Stimulated activated memory B cell treated with anti-CD40 and anti-IgM and Interleukin-4, amounts not matched to agents 10 μg/mL and 1 μg/mL and 100 μg/mL, for 72 hours (primary cell): ENCODE results near the gene PEAK1.
"Not testable (repeated sequence)": the region's sequence is repeated elsewhere in the genome, so short reads cannot be mapped to it uniquely, and the experiment has no call there.

Experiments used
- ATAC-seq: fragments of 150-1000 bp; cut with Tn5 transposase; 2 replicates; pipeline ENCODE4 v1.10.0; 2021
- H3K27ac Mint-ChIP-seq: one replicate; pipeline ENCODE4 v1.8.0; 2022; ENCODE audit warnings: mild to moderate bottlenecking, mixed read lengths
- H3K27me3 Mint-ChIP-seq: one replicate; pipeline ENCODE4 v1.8.0; 2022; ENCODE audit warnings: mixed read lengths
- H3K36me3 Mint-ChIP-seq: one replicate; pipeline ENCODE4 v1.8.0; 2022; ENCODE audit warnings: mixed read lengths
- H3K4me1 Mint-ChIP-seq: one replicate; pipeline ENCODE4 v1.8.0; 2022; ENCODE audit warnings: mixed read lengths
- H3K4me3 Mint-ChIP-seq: one replicate; pipeline ENCODE4 v1.8.0; 2022; ENCODE audit warnings: mild to moderate bottlenecking, moderate library complexity, mixed read lengths
- H3K9me3 Mint-ChIP-seq: one replicate; pipeline ENCODE4 v1.8.0; 2022; ENCODE audit warnings: mixed read lengths

Gene PEAK1

DNA sequence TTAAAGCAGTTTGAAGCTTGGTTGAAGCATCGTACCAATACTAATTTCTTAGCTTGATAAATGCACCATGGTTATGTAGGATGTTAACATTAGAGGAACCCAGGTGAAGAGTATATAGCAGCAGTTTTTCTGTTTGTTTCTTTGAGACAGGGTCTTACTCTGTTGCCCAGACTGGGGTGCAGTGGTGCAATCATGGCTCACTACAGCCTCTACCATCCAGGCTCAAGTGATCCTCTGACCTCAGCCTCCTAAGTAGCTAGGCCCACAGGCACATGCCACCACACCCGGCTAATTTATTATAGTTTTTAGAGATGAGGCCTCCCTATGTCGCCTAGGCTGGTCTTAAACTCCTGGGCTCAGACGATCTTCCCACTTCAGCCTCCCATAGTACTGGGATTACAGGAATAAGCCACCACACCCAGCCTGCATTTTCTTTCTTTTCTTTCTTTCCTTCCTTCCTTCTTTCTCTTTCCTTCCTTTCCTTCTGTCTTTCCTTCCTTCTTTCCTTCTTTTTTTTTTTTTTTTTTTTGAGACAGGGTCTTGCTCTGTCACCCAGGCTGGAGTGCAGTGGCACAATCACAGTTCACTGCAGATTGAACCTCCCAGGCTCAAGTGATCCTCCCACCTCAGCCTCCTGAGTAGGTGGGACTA, 6.1 kb downstream of the PEAK1 start:
- Mint-ChIP-seq H3K36me3 (no peaks in the 10 kb centered on the region), H3K9me3 (no peaks in the 10 kb centered on the region), H3K27ac (no peak overlapping the region), H3K4me1 (peaks cover 41% of the 10 kb centered on the region), H3K27me3 (no peaks in the 10 kb centered on the region), H3K4me3 (no peak overlapping the region)
- no peak for ATAC-seq

- Mint-ChIP-seq H3K4me3 (no peak overlapping the region), H3K27me3 (no peaks in the 10 kb centered on the region), H3K27ac (no peak overlapping the region), H3K9me3 (no peaks in the 10 kb centered on the region), H3K36me3 (no peaks in the 10 kb centered on the region), H3K4me1 (peaks cover 34% of the 10 kb centered on the region)
- no peak for ATAC-seq
Measured at GRCh38 chr15:77412972-77413698, 6.8 kb downstream of the PEAK1 start.

DNA sequence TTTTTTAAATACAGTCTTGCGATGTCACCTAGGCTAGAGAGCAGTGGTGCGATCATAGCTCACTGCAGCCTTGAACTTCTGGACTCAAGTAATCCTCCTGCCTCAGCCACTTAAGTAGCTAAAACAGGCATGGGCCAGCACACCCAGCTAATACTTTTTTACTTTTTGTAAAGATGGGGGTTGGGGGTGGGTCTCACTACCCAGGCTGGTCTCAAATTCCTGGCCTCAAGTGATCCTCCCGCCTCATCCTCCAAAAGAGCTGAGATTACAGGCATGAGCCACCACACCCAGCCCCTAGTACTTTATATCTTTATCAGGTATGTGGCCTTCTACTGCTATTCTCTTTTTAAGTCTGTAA, 8.3 kb downstream of the PEAK1 start:
- Mint-ChIP-seq H3K27ac (no peak overlapping the region), H3K27me3 (no peaks in the 10 kb centered on the region)

DNA sequence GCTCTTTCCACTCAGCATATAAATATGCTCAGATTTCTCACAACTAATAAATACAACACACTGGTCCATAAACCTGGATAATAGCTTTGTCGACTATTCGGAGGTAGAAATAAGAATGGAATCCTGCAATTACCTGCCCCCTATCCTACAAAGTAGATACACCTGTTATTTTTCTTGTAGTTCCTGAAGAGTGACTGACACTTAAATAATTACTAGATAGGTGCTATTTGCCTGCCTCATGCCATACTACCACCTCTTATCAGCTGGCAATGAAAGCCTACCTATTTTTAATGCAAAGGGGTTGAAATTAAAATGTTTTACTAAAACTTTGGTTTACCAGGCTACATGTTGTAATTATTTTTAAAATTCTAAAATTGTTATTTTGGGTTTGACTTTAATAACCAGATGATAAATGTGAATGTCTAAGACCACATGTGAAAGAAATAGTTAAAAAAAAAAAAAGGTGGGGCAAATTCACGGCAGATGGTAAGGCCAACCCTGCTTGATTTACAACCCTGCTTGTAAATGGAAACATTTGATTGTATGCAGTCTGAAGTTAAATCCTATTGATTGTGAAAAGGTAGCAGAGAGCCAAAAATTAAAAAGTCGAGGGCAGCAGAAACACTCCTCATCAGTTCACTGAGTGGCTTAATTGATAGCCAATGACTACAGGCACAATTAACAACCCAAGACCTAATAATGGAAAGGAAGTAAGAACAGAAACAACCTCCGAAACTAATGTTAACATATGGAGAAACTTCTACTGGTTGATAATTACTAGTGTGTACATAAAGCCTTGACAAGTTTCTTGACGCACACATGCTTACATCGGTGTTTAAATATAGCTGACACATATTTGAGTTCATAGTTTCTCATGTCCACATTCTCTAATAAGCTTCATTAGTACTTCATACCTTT, 8.9 kb downstream of the PEAK1 start:
- Mint-ChIP-seq H3K9me3 (no peaks in the 10 kb centered on the region), H3K4me3 (no peak overlapping the region), H3K27me3 (no peaks in the 10 kb centered on the region), H3K27ac (peak overlapping the region; percentile 53), H3K36me3 (no peaks in the 10 kb centered on the region), H3K4me1 (peaks cover 49% of the 10 kb centered on the region)
- ATAC-seq = no peak

More for the DNA sequence above, 8.3 kb downstream of the PEAK1 start:
- Mint-ChIP-seq H3K9me3 (no peaks in the 10 kb centered on the region), H3K4me1 (peaks cover 43% of the 10 kb centered on the region), H3K4me3 (no peak overlapping the region), H3K36me3 (no peaks in the 10 kb centered on the region)
- no peak for ATAC-seq

- Mint-ChIP-seq H3K4me3 (peak overlapping the region; percentile 53), H3K27ac (peak overlapping the region; percentile 53), H3K4me1 (peaks cover 52% of the 10 kb centered on the region)
- not testable (repeated sequence) for ATAC-seq, H3K9me3 Mint-ChIP-seq, H3K27me3 Mint-ChIP-seq, H3K36me3 Mint-ChIP-seq
Measured at GRCh38 chr15:77410157-77410500, 9.8 kb downstream of the PEAK1 start.

DNA sequence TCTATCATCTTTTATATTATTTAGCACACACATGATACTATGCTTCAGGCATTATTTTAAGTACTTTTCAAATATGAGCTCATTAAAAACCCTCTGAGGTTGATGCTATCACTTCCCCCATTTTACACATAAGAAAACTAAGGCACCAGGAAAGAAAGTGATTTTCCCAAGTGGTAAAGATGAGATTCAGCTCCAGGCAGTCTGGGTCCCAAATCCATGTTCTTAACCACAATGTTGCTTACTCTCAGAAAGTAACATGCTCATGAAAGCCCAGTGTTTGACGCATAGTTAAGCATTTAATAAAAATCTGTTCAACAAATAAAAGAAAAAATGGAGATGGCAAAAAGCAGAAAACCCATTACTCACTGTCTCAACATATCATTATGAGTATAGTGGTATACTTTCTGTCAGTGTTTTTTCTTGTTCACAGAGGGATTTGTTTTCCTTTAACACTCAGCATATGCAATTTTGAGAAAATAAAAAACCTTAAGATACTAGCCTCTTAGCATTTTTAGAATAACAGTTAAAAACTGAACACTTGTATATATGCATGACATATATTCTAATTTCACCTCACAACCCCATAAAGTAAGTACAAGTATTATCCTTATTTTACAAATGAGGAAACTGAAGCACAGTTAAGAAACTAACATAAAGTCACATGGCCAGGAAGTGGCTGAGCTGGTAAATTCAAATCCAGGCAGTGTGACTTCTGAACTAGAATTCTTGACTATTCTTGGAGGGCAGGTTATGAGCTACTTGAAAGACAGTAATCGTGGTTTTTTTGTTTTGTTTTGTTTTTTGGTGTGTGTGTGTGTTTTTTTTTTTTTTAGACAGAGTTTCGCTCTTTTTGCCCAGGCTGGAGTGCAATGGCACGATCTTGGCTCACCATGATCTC, 10.4 kb downstream of the PEAK1 start:
- H3K27me3 Mint-ChIP-seq = no peaks in the 10 kb centered on the region
- no peaks in the 10 kb centered on the region for H3K9me3 Mint-ChIP-seq
- peak overlapping the region; percentile 53 for H3K4me3 Mint-ChIP-seq
- H3K36me3 Mint-ChIP-seq = no peaks in the 10 kb centered on the region
- peak; percentile 86 for ATAC-seq
- peaks cover 52% of the 10 kb centered on the region for H3K4me1 Mint-ChIP-seq
- peak overlapping the region; percentile 53 for H3K27ac Mint-ChIP-seq

DNA sequence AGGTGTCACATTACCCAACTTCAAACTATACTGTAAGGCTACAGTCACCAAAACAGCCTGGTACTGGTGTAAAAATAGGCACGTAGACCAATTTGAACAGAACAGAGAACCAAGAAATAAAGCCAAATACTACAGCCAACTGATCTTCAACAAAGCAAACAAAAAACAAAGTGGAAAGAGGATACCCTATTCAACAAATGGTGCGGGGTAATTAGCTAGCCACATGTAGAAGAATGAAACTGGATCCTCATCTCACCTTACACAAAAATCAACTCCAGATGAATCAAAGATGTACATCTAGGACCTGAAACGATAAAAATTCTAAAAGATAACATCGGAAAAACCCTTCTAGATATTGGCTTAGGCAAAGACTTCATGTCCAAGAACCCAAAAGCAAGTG, 13.1 kb downstream of the PEAK1 start:
- H3K4me3 Mint-ChIP-seq = no peak overlapping the region
- H3K27me3 Mint-ChIP-seq = no peaks in the 10 kb centered on the region
- no peaks in the 10 kb centered on the region for H3K9me3 Mint-ChIP-seq
- H3K36me3 Mint-ChIP-seq = no peaks in the 10 kb centered on the region
- peaks cover 42% of the 10 kb centered on the region for H3K4me1 Mint-ChIP-seq
- ATAC-seq = no peak
- H3K27ac Mint-ChIP-seq = peak overlapping the region; percentile 31

GRCh38 chr15:77406173-77406759, 13.6 kb downstream of the PEAK1 start:
- not testable (repeated sequence) for H3K4me3 Mint-ChIP-seq, ATAC-seq, H3K36me3 Mint-ChIP-seq

GRCh38 chr15:77402740-77403379, 17.0 kb downstream of the PEAK1 start:
- H3K36me3 Mint-ChIP-seq = peaks cover 20% of the 10 kb centered on the region
- H3K9me3 Mint-ChIP-seq = peaks cover 15% of the 10 kb centered on the region
- H3K4me1 Mint-ChIP-seq = peaks cover 32% of the 10 kb centered on the region
- peak; percentile 45 for ATAC-seq
- H3K27ac Mint-ChIP-seq = no peak overlapping the region
- no peak overlapping the region for H3K4me3 Mint-ChIP-seq
- H3K27me3 Mint-ChIP-seq = no peaks in the 10 kb centered on the region

More at GRCh38 chr15:77406173-77406759, 13.6 kb downstream of the PEAK1 start:
- H3K9me3 Mint-ChIP-seq, H3K27me3 Mint-ChIP-seq: not testable (repeated sequence)
- Mint-ChIP-seq H3K27ac (peak overlapping the region; percentile 31), H3K4me1 (peaks cover 45% of the 10 kb centered on the region)

- Mint-ChIP-seq H3K9me3 (peaks cover 31% of the 10 kb centered on the region), H3K36me3 (peaks cover 42% of the 10 kb centered on the region), H3K27me3 (no peaks in the 10 kb centered on the region), H3K27ac (no peak overlapping the region), H3K4me1 (peaks cover 28% of the 10 kb centered on the region), H3K4me3 (no peak overlapping the region)
- no peak for ATAC-seq
Measured at GRCh38 chr15:77400258-77400657, 19.6 kb downstream of the PEAK1 start.

DNA sequence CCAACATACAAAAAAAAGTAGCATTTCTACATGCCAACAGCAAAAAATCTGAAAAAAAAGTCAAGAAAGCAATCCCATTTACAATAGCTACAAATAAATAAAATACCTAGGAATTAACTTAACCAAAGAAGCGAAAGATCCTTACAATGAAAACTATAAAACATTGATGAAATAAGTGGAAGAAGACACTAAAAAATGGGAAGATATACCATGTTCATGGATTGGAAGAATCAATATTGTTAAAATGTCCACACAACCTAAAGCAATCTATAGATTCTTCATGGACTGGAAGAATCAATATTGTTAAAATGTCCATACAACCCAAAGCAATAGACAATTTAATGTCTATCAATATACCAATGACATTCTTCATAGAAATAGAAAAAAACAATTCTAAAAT, 21.0 kb downstream of the PEAK1 start:
- peaks cover 28% of the 10 kb centered on the region for H3K4me1 Mint-ChIP-seq

DNA sequence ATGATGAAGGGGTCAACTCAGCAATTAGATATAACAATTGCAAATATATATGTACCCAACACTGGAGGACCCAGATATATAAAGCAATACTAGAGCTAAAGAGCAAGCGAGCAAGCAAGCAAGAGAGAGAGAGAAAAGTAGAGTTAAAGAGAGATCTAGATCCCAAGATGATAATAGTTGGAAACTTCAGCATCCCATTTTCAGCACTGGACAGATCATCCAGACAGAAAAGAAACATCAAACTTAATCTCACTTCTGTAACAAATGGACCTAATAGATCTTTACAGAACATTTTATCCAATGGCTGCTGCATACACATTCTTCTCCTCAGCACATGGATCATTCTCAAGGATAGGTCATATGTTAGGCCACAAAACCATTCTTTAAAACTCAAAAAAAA, 23.2 kb downstream of the PEAK1 start:
- ATAC-seq = no peak
- peaks cover 34% of the 10 kb centered on the region for H3K9me3 Mint-ChIP-seq

More for the DNA sequence above, 21.0 kb downstream of the PEAK1 start:
- no peak overlapping the region for H3K4me3 Mint-ChIP-seq
- H3K36me3 Mint-ChIP-seq = peaks cover 47% of the 10 kb centered on the region
- no peak overlapping the region for H3K27ac Mint-ChIP-seq
- peaks cover 34% of the 10 kb centered on the region for H3K9me3 Mint-ChIP-seq
- ATAC-seq = no peak
- no peaks in the 10 kb centered on the region for H3K27me3 Mint-ChIP-seq

DNA sequence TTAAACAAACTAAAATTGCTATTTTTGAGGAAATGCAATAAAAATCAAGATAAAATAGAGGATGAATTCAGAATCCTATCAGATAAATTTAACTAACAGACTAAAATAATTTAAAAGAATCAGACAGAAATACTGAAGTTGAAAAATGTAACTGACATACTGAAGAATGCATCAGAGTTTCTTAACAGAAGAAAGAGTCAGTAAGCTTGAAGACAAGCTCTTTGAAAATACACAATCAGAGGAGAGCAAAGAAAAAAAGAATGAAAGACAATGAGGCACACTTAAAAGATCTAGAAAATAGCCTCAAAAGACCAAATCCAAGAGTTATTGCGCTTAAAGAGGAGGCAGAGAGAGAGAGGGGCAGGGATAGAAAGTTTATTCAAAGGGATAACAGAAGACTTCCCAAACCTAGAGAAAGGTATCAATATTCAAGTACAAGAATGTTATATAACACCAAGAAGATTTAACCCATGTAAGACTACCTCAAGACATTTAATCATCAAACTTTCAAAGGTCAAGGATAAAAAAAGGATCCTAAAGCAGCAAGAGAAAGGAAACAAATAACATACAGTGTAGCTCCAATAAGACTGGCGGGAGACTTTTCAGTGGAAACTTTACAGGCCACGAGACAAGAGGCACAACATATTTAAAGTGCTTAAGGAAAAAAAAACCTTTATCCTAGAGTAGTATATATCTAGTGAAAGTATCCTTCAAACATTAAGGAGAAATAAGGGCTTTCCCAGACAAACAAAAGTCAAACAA, 24.7 kb downstream of the PEAK1 start:
- Mint-ChIP-seq H3K9me3 (peaks cover 32% of the 10 kb centered on the region), H3K36me3 (peaks cover 54% of the 10 kb centered on the region), H3K27ac (no peak overlapping the region), H3K4me1 (peaks cover 38% of the 10 kb centered on the region), H3K27me3 (no peaks in the 10 kb centered on the region), H3K4me3 (no peak overlapping the region)
- ATAC-seq = no peak

More for the DNA sequence above, 23.2 kb downstream of the PEAK1 start:
- Mint-ChIP-seq H3K4me1 (peaks cover 37% of the 10 kb centered on the region), H3K36me3 (peaks cover 54% of the 10 kb centered on the region), H3K27ac (no peak overlapping the region), H3K27me3 (no peaks in the 10 kb centered on the region), H3K4me3 (no peak overlapping the region)
